K562 (cell line): ENCODE results near the gene ZFHX2. TPM values are rescaled to one million over a fixed set of nuclear protein-coding genes. Genes with fewer than 3 reads are reported as not detected.

Experiments used
- ATAC-seq: fragments of 200-7000 bp; cut with Tn5 transposase; 3 replicates; pipeline ENCODE4 v1.9.1; 2020; ENCODE audit warnings: moderate library complexity
- BruUV-seq: library from RNA; stranded (reverse); fragments of 400-500 nt; replicated peaks from 2 replicates; lab custom pipeline; 2021; lab: Mats Ljungman, UMichigan
- CTCF ChIA-PET: fragments of 300-600 bp; formaldehyde crosslinking; extraction: SDS; loops from one replicate; lab custom pipeline; 2021; ENCODE audit warnings: low intra/inter-chr PET ratio; lab: Yijun Ruan, JAX
- POLR2A ChIA-PET: fragments of 300-600, 350-650 bp; sonication (Branson Sonifier 250); formaldehyde crosslinking; extraction: SDS; loops from one replicate; lab custom pipeline; 2021; ENCODE audit warnings: antibody characterized with exemption, inconsistent platforms; lab: Yijun Ruan, JAX
- DNase-seq, 4 experiments: peaks; one replicate each; pipeline versions ENCODE4 v3.0.0 to v3.0.0-alpha.2; 2011 to 2018; ENCODE audit warnings: low spot score in 3 of 4, mixed read lengths in 3 of 4; ENCODE audit errors: extremely low read depth in 1 of 4
- FAIRE-seq: peaks from 2 replicates; lab custom pipeline; 2011; peaks lifted over from hg19 to GRCh38; lab: Jason Lieb, UNC
- H2AFZ ChIP-seq: 2 replicates; pipeline ENCODE4 v1.6.0; 2011; ENCODE audit warnings: low read depth, low read length, control low read depth, inconsistent platforms
- H3K27ac ChIP-seq: fragments of 200-600 bp; 3 replicates; pipeline ENCODE4 v1.8.0; 2011; ENCODE audit warnings: low read depth, mild to moderate bottlenecking, control low read depth, inconsistent platforms, low read length, moderate library complexity, mixed read lengths; ENCODE audit errors: extremely low read depth
- H3K27me3 ChIP-seq, 2 experiments: fragments of 300-600 bp in 1 of 2; 2 replicates in 1 of 2; 3 replicates in 1 of 2; pipeline versions ENCODE4 v1.6.0 to v1.8.0; 2011; ENCODE audit warnings: inconsistent platforms in 2 of 2, low read length in 2 of 2, mild to moderate bottlenecking in 1 of 2, mixed read lengths in 1 of 2, moderate library complexity in 1 of 2; ENCODE audit not compliant: control insufficient read depth in 2 of 2, insufficient read depth in 2 of 2
- H3K36me3 ChIP-seq: fragments of 300-600 bp; 3 replicates; pipeline ENCODE4 v1.8.0; 2011; ENCODE audit warnings: mild to moderate bottlenecking, low read length, inconsistent platforms; ENCODE audit not compliant: control insufficient read depth, insufficient read depth
- H3K4me1 ChIP-seq, 2 experiments: fragments of 200-600 bp in 1 of 2; replicated peaks in 1 of 2; 2 replicates in 1 of 2; 3 replicates in 1 of 2; pipeline versions ENCODE4 v1.5.1 to v1.8.0; 2011; ENCODE audit warnings: inconsistent platforms in 2 of 2, low read length in 2 of 2, mild to moderate bottlenecking in 1 of 2, mixed read lengths in 1 of 2, moderate library complexity in 1 of 2; ENCODE audit not compliant: control insufficient read depth in 2 of 2, insufficient read depth in 2 of 2
- H3K4me2 ChIP-seq: 2 replicates; pipeline ENCODE4 v1.6.1; 2011; ENCODE audit warnings: low read length, control low read depth, inconsistent platforms, mixed read lengths; ENCODE audit not compliant: insufficient read depth
- H3K4me3 ChIP-seq: fragments of 200-600 bp; sonication (generic), shearing (Covaris generic); 2 replicates; pipeline ENCODE4 v1.5.1; 2016; ENCODE audit warnings: control low read depth, inconsistent platforms
- H3K79me2 ChIP-seq: fragments of 200-600 bp; 3 replicates; pipeline ENCODE4 v1.8.0; 2011; ENCODE audit warnings: low read length, inconsistent platforms; ENCODE audit not compliant: control insufficient read depth, insufficient read depth
- H3K9ac ChIP-seq, 2 experiments: 2 replicates each; pipeline versions ENCODE4 v1.6.0 to v1.6.1; 2011; ENCODE audit warnings: low read depth in 2 of 2, low read length in 2 of 2, control low read depth in 1 of 2, inconsistent platforms in 1 of 2, mild to moderate bottlenecking in 1 of 2, mixed read lengths in 1 of 2; ENCODE audit not compliant: insufficient read depth in 1 of 2
- H3K9me1 ChIP-seq: one replicate; pipeline ENCODE4 v1.6.0; 2011; ENCODE audit warnings: inconsistent platforms, mild to moderate bottlenecking, low read length, moderate library complexity; ENCODE audit not compliant: control insufficient read depth, insufficient read depth
- H3K9me3 ChIP-seq: replicated peaks from 2 replicates; pipeline ENCODE4 v1.5.1; 2011; ENCODE audit warnings: low read depth, low read length, inconsistent platforms; ENCODE audit not compliant: control insufficient read depth, insufficient read depth
- H4K20me1 ChIP-seq: replicated peaks from 2 replicates; pipeline ENCODE4 v1.6.1; 2011; ENCODE audit warnings: low read length, inconsistent platforms, mixed read lengths; ENCODE audit not compliant: control insufficient read depth, insufficient read depth
- BHLHE40 ChIP-seq: IDR thresholded peaks from 2 replicates; pipeline ENCODE4 v1.6.1; 2011; ENCODE audit warnings: low read length, improper control_type of control experiment
- GATA2 ChIP-seq: sonication (generic); formaldehyde crosslinking; IDR thresholded peaks from 2 replicates; pipeline ENCODE4 v1.4.0; 2020; ENCODE audit warnings: mild to moderate bottlenecking, missing genetic modification reagents
- HDAC1 ChIP-seq, 2 experiments: fragments of 450-650 bp; IDR thresholded peaks; 2 replicates each; pipeline ENCODE4 v1.6.1; 2016 to 2017; ENCODE audit warnings: inconsistent platforms in 1 of 2, mild to moderate bottlenecking in 1 of 2, moderate library complexity in 1 of 2
- HMG20B ChIP-seq: fragments of 250-450 bp; sonication (Bioruptor Pico); IDR thresholded peaks from 2 replicates; pipeline ENCODE4 v1.5.0; 2021; ENCODE audit warnings: mild to moderate bottlenecking
- MBD1 ChIP-seq: fragments of 250-450 bp; sonication (Bioruptor Pico); IDR thresholded peaks from 2 replicates; pipeline ENCODE4 v1.8.0; 2022; ENCODE audit warnings: inconsistent platforms
- SMARCB1 ChIP-seq: IDR thresholded peaks from 2 replicates; pipeline ENCODE4 v1.6.1; 2011; ENCODE audit warnings: improper control_type of control experiment, low read depth; ENCODE audit not compliant: insufficient read length
- SMARCE1 ChIP-seq: fragments of 450-650 bp; IDR thresholded peaks from 2 replicates; pipeline ENCODE4 v1.7.1; 2016; ENCODE audit warnings: mild to moderate bottlenecking
- SRSF9 ChIP-seq: fragments of 200-400 bp; formaldehyde crosslinking; IDR thresholded peaks from 2 replicates; pipeline ENCODE4 v1.6.1; 2017; ENCODE audit warnings: low read depth, low read length, borderline replicate concordance
- TBL1XR1 ChIP-seq, 2 experiments: IDR thresholded peaks; 2 replicates each; pipeline ENCODE4 v1.6.1; 2012; ENCODE audit warnings: improper control_type of control experiment in 2 of 2, low read length in 2 of 2, mild to moderate bottlenecking in 1 of 2
- TRIM25 ChIP-seq: fragments of 450-650 bp; IDR thresholded peaks from 2 replicates; pipeline ENCODE4 v1.7.0; 2016; ENCODE audit warnings: borderline replicate concordance
- ZFP36 ChIP-seq: fragments of 150-350 bp; IDR thresholded peaks from 2 replicates; pipeline ENCODE4 v1.6.1; 2018; ENCODE audit warnings: low read length, low read depth; ENCODE audit not compliant: partially characterized antibody
- ZNF217 ChIP-seq: sonication (generic); formaldehyde crosslinking; IDR thresholded peaks from 2 replicates; pipeline ENCODE4 v1.8.0; 2022; ENCODE audit warnings: mild to moderate bottlenecking, missing genetic modification reagents
- ZNF395 ChIP-seq: fragments of 200-800 bp; sonication (Bioruptor generic); IDR thresholded peaks from 2 replicates; pipeline ENCODE4 v1.6.1; 2017; ENCODE audit warnings: missing genetic modification characterization, missing compliant biosample characterization
- ZNF75A ChIP-seq: fragments of 450-650 bp; formaldehyde crosslinking; IDR thresholded peaks from 2 replicates; pipeline ENCODE4 v1.4.0; 2020; ENCODE audit warnings: mild to moderate bottlenecking
- ZZZ3 ChIP-seq: fragments of 450-650 bp; IDR thresholded peaks from 2 replicates; pipeline ENCODE4 v1.6.1; 2016; ENCODE audit warnings: antibody characterized with exemption, mild to moderate bottlenecking, moderate library complexity
- WGBS: fragments of 100-300 bp; shearing (Covaris generic); methylation state at CpG from one replicate; pipeline ENCODE4 v1.1.6; 2016; ENCODE audit warnings: low coverage, mixed read lengths; ENCODE audit not compliant: insufficient coverage; ENCODE audit errors: missing lambda C conversion rate; 5-methylcytosine and 5-hydroxymethylcytosine counted together
- in situ Hi-C: fragments of 300-500 bp; cut with MboI; formaldehyde crosslinking; loops from 4 replicates; pipeline ENCODE4 v1.15.0; 2018; ENCODE audit warnings: inconsistent platforms, mixed read lengths
- intact Hi-C: fragments of 100-400 bp; cut with micrococcal nuclease; formaldehyde crosslinking; loops from 2 replicates; pipeline ENCODE4 v1.14.2; 2022
- polyA plus RNA-seq, 8 experiments: library from polyadenylated mRNA; depleted of rRNA in 4 of 8; stranded (reverse) in 5 of 8; unstranded in 3 of 8; fragments of >200 nt; fragmentation: Nextera tagmentation in 2 of 8; fragmentation: Illumina TruSeq in 1 of 8; extraction: Ambion mirVana in 2 of 8; extraction: Trizol in 1 of 8; gene quantifications; 2 replicates each; pipeline versions ENCODE4 v1.2.1 to v1.2.3, GENCODE V29; 2011 to 2014; ENCODE audit warnings: inconsistent platforms in 1 of 8, missing spikeins in 1 of 8
- total RNA-seq, 7 experiments: library from RNA; depleted of rRNA in 6 of 7; stranded (reverse); fragments of >200 nt in 6 of 7; fragmentation: Illumina TruSeq in 2 of 7; extraction: Trizol in 2 of 7; gene quantifications; 2 replicates each; pipeline versions ENCODE4 v1.2.1 to v1.2.3, GENCODE V29; 2011 to 2021; ENCODE audit warnings: low replicate concordance in 1 of 7
- TF ChIP-seq, protein P1 (sequence below): fragments of 450-650 bp; IDR thresholded peaks from 2 replicates; pipeline ENCODE4 v1.6.1; 2014; ENCODE audit warnings: low read depth, mild to moderate bottlenecking, moderate library complexity, borderline replicate concordance
- TF ChIP-seq, protein P2 (sequence below): fragments of 250-450 bp; sonication (Bioruptor Pico); IDR thresholded peaks from 2 replicates; pipeline ENCODE4 v1.8.0; 2021; ENCODE audit warnings: borderline replicate concordance, mild to moderate bottlenecking, moderate library complexity; ENCODE audit not compliant: poor library complexity, severe bottlenecking

Gene ZFHX2
- total and polyA plus RNA-seq, 9 of the 15 experiments (the other 6 are each of a cell fraction or from before 2014, with no cell fraction given), result 0.06 to 0.11 (median 0.11) TPM; not detected in 4

DNA sequence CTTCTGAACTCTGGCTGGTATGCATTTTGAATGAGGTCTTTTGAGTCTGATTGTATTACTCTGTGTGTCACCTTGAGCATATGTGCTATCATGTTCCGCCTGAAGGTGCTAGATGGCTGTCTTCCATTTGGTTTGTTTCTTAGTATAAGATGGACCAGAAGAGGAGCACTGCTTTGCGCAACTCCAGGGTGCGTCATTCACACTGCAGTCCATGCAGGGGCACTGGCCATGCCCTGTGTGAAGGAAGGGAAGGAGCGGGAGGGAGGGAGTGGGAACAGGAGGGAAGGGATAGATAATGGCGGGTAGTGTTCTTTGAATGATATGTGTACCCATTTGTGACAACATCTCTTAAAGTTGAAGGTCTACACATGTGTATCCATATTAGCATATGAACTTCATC lies 8.2 kb downstream of the ZFHX2 start:
- no peaks in the 10 kb centered on the region for H3K9me3 ChIP-seq
- ChIA-PET CTCF (no interaction called here), POLR2A (no interaction called here)
- H3K79me2 ChIP-seq, result no peaks in the 10 kb centered on the region
- no peak overlapping the region for H2AFZ ChIP-seq
- FAIRE-seq (no peak), ATAC-seq (no peak), DNase-seq (no peak)
- no peaks in the 10 kb centered on the region for H3K36me3 ChIP-seq
- no peaks in the 10 kb centered on the region for H4K20me1 ChIP-seq
- no TSS peak for BruUV-seq
- no peak overlapping the region for H3K27ac ChIP-seq
- in situ Hi-C loops, result no loop called here
- 57% methylated on average over 3 of the region's 5 CpGs for WGBS
- no peaks in the 10 kb centered on the region for H3K27me3 ChIP-seq
- intact Hi-C loops, result no loop called here
- no peaks in the 10 kb centered on the region for H3K9me1 ChIP-seq
- H3K4me1 ChIP-seq, result peaks cover 0 to 3% of the 10 kb centered on the region in 2 experiments; a peak in 2 of 5 replicates
- H3K4me2 ChIP-seq, result no peak overlapping the region
- H3K9ac ChIP-seq, result no peak overlapping the region
- no peak overlapping the region for H3K4me3 ChIP-seq
- TF ChIP-seq MBD1 (no peak), TRIM25 (no peak), SRSF9 (no peak), ZNF395 (no peak), GATA2 (CRISPR knock-in tag) (no peak), HDAC1 (IDR thresholded peaks at IDR 0.05) (no peak), SMARCE1 (no peak), ZZZ3 (no peak), ZFP36 (no peak), BHLHE40 (no peak), ZNF75A (CRISPR knock-in tag) (no peak), ZNF217 (no peak), SMARCB1 (no peak), HMG20B (CRISPR knock-in tag) (no peak), TBL1XR1 (IDR thresholded peaks at IDR 0.05; ENCODE audit: low read length in 2 of 2) (no peak)
- TF ChIP-seq, protein P1, sequence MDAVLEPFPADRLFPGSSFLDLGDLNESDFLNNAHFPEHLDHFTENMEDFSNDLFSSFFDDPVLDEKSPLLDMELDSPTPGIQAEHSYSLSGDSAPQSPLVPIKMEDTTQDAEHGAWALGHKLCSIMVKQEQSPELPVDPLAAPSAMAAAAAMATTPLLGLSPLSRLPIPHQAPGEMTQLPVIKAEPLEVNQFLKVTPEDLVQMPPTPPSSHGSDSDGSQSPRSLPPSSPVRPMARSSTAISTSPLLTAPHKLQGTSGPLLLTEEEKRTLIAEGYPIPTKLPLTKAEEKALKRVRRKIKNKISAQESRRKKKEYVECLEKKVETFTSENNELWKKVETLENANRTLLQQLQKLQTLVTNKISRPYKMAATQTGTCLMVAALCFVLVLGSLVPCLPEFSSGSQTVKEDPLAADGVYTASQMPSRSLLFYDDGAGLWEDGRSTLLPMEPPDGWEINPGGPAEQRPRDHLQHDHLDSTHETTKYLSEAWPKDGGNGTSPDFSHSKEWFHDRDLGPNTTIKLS, result no peak
- TF ChIP-seq, protein P2, sequence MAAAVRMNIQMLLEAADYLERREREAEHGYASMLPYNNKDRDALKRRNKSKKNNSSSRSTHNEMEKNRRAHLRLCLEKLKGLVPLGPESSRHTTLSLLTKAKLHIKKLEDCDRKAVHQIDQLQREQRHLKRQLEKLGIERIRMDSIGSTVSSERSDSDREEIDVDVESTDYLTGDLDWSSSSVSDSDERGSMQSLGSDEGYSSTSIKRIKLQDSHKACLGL (CRISPR knock-in tag), result no peak
